ENCODE results near the gene LRRC25. TPM values are rescaled to one million over a fixed set of nuclear protein-coding genes. Genes with fewer than 3 reads are reported as not detected.
"Not testable (repeated sequence)": the region's sequence is repeated elsewhere in the genome, so short reads cannot be mapped to it uniquely, and the experiment has no call there.

The LRRC25 gene
- total RNA-seq, 1 experiment from 2014 or later = not detected

DNA sequence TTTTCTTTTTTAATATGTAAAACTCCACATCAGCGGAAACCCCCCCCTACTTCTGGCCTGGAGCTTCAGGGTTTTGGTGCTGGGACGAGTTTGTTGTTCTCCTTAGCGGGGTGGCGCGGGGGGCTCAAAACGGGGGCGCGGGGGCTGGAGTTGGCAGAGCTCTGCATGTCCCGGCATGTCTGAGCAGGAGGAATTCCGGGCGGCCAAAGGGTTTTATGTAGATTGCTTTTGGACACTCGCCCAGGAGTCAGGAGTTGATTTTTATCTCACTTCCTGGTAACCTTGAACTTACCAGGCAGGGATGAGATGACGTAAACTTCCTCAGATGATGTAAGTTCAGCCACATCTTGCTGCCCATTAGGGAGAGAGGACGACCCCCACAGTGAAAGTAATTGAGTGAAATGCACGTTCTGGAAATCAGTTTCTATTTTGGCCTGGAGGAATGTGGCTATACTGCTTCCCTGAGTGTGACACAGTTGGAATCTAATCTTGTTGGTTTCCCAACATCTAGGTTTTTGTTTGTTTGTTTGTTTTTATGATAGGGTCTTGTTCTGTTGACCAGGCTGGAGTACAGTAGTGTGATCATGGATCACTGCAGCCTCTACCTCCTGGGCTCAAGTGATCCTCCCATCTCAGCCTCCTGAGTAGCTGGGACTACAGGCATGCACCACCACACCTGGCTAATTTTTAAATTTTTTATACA, 32.4 kb downstream of the LRRC25 start:
- CTCF ChIA-PET = interaction anchor here (1.0 kb wide), 1 partner anchor 21 kb away, joined by 8 read pairs; the partner anchor contains the start of gene GDF15

DNA sequence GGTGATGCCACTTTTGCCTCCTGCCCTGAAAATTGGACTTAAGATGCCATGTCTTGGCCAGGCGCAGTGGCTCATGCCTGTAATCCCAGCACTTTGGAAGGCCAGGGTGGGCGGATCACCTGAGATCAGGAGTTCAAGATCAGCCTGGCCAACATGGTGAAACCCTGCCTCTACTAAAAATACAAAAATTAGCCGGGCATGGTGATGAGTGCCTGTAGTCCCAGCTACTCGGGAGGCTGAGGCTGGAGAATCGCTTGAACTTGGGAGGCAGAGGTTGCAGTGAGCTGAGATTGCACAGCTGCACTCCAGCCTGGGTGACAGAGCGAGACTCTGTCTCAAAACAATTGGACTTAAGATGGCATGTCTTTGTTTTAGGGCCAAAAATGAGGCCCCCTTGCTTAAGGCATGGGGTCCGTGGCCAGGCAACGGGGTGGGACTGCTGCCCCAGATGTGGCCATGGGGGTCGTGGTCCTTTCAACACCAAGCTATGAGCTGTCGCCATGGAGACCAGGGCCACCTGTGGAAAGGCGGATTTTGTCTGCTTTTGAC, 33.1 kb downstream of the LRRC25 start:
- not testable (repeated sequence) for H2AFZ ChIP-seq (ENCODE audit: low read length); H3K36me3 ChIP-seq (ENCODE audit: low read depth, low read length); H3K9me2 ChIP-seq (replicated peaks; ENCODE audit: low read length); H3K4me3 ChIP-seq (ENCODE audit: low read length); DNase-seq; H3K9me3 ChIP-seq (ENCODE audit: low read length); H3K79me2 ChIP-seq (ENCODE audit: low read length); H4K20me1 ChIP-seq (ENCODE audit: low read length); H3K27me3 ChIP-seq (ENCODE audit: low read length); H3F3A ChIP-seq (ENCODE audit: low read length, unreplicated experiment)
- peak; percentile 12; the same call in 1 of the 2 replicates for ATAC-seq
- POLR2A ChIA-PET (ENCODE audit: unreplicated experiment) = interaction anchor here (0.8 kb wide), 1 partner anchor 16 kb away, joined by 3 read pairs; no protein-coding TSS in a partner anchor
- peak overlapping the region; percentile 49 for H3K4me2 ChIP-seq (ENCODE audit: low read length)
- H3K4me1 ChIP-seq (ENCODE audit: insufficient read depth, low read length) = peaks cover 19% of the 10 kb centered on the region
- intact Hi-C loops (cut with micrococcal nuclease) = loop anchor here (2.0 kb wide), 1 partner anchor 16 kb away; no protein-coding TSS in a partner anchor
- peak overlapping the region; percentile 8; the same call in 1 of the 2 replicates for H3K9ac ChIP-seq (ENCODE audit: low read length)
- TSS peak; percentile 99 for BruUV-seq (replicated peaks)
- H3K27ac ChIP-seq (ENCODE audit: low read length) = peak overlapping the region; percentile 21; the same call in 1 of the 2 replicates
- CTCF ChIA-PET = interaction anchor here (0.6 to 1.0 kb wide), 2 partner anchors 22 to 24 kb away, joined by 5 to 8 read pairs; partner anchors contain the start of gene GDF15

More for the DNA sequence above, 32.4 kb downstream of the LRRC25 start:
- H3K4me2 ChIP-seq (ENCODE audit: low read length) = peak overlapping the region; percentile 49
- H3F3A ChIP-seq (ENCODE audit: low read length, unreplicated experiment) = no peaks in the 10 kb centered on the region
- peak; percentile 81 for ATAC-seq
- no peaks in the 10 kb centered on the region for H3K27me3 ChIP-seq (ENCODE audit: low read length)
- no peaks in the 10 kb centered on the region for H3K9me3 ChIP-seq (ENCODE audit: low read length)
- intact Hi-C loops (cut with micrococcal nuclease) = loop anchor here (2.0 kb wide), 1 partner anchor 16 kb away; no protein-coding TSS in a partner anchor
- H3K9me2 ChIP-seq (replicated peaks; ENCODE audit: low read length) = no peaks in the 10 kb centered on the region
- H4K20me1 ChIP-seq (ENCODE audit: low read length) = no peaks in the 10 kb centered on the region
- peaks cover 19% of the 10 kb centered on the region for H3K4me1 ChIP-seq (ENCODE audit: insufficient read depth, low read length)
- POLR2A ChIA-PET (ENCODE audit: unreplicated experiment) = interaction anchor here (0.8 kb wide), 1 partner anchor 16 kb away, joined by 3 read pairs; no protein-coding TSS in a partner anchor
- H3K9ac ChIP-seq (ENCODE audit: low read length) = peak overlapping the region; percentile 8; the same call in 1 of the 2 replicates
- H3K27ac ChIP-seq (ENCODE audit: low read length) = peak overlapping the region; percentile 32
- no peak overlapping the region for H3K4me3 ChIP-seq (ENCODE audit: low read length)
- no peaks in the 10 kb centered on the region for H3K79me2 ChIP-seq (ENCODE audit: low read length)
- DNase-seq = peak; percentile 87
- TF ChIP-seq, protein P1, sequence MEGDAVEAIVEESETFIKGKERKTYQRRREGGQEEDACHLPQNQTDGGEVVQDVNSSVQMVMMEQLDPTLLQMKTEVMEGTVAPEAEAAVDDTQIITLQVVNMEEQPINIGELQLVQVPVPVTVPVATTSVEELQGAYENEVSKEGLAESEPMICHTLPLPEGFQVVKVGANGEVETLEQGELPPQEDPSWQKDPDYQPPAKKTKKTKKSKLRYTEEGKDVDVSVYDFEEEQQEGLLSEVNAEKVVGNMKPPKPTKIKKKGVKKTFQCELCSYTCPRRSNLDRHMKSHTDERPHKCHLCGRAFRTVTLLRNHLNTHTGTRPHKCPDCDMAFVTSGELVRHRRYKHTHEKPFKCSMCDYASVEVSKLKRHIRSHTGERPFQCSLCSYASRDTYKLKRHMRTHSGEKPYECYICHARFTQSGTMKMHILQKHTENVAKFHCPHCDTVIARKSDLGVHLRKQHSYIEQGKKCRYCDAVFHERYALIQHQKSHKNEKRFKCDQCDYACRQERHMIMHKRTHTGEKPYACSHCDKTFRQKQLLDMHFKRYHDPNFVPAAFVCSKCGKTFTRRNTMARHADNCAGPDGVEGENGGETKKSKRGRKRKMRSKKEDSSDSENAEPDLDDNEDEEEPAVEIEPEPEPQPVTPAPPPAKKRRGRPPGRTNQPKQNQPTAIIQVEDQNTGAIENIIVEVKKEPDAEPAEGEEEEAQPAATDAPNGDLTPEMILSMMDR (conservative IDR thresholded peaks at IDR 0.05; ENCODE audit: low read depth, low read length) = no peak
- no peak for TF ChIP-seq EZH2phosphoT487 (IDR thresholded peaks at IDR 0.05; ENCODE audit: borderline replicate concordance, low read length)
- TF ChIP-seq EZH2 (IDR thresholded peaks at IDR 0.05; ENCODE audit: low read length, unreplicated experiment) = no peak
- H2AFZ ChIP-seq (ENCODE audit: low read length) = no peak overlapping the region
- H3K36me3 ChIP-seq (ENCODE audit: low read depth, low read length) = no peaks in the 10 kb centered on the region
- BruUV-seq (replicated peaks) = TSS peak; percentile 81

DNA sequence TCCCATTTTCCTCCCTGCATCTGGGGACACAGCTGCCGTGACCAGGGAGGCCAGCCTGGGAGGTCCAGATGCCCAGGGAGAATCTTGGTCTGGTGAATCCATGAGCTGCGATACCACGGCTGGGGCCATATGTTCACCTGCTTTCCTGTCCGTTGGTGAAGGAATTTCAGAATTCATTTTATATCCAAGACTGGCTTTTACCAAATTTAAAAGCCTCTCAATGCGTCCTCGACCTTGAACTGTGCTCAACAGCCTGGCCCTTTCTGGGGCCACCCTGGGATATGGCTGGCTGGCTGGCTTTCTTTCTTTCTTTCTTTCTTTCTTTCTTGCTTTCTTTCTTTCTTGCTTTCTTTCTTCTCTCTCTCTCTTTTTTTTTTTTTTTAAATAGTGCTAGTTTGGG, 33.6 kb downstream of the LRRC25 start:
- H3K9me3 ChIP-seq (ENCODE audit: low read length) = no peaks in the 10 kb centered on the region
- ChIA-PET CTCF (interaction anchor here (0.6 kb wide), 1 partner anchor 24 kb away, joined by 5 read pairs; no protein-coding TSS in a partner anchor), POLR2A (ENCODE audit: unreplicated experiment) (interaction anchor here (0.8 kb wide), 1 partner anchor 17 kb away, joined by 3 read pairs; no protein-coding TSS in a partner anchor)
- H2AFZ ChIP-seq (ENCODE audit: low read length) = no peak overlapping the region
- intact Hi-C loops (cut with micrococcal nuclease) = loop anchor here (2.0 kb wide), 1 partner anchor 17 kb away; no protein-coding TSS in a partner anchor
- BruUV-seq (replicated peaks) = no TSS peak
- H3K36me3 ChIP-seq (ENCODE audit: low read depth, low read length) = no peaks in the 10 kb centered on the region
- H3K79me2 ChIP-seq (ENCODE audit: low read length) = no peaks in the 10 kb centered on the region
- H3K4me3 ChIP-seq (ENCODE audit: low read length) = no peak overlapping the region
- H4K20me1 ChIP-seq (ENCODE audit: low read length) = no peaks in the 10 kb centered on the region
- H3K4me1 ChIP-seq (ENCODE audit: insufficient read depth, low read length) = peaks cover 19% of the 10 kb centered on the region
- no peaks in the 10 kb centered on the region for H3F3A ChIP-seq (ENCODE audit: low read length, unreplicated experiment)
- DNase-seq (no peak), ATAC-seq (no peak)
- no peaks in the 10 kb centered on the region for H3K9me2 ChIP-seq (replicated peaks; ENCODE audit: low read length)
- H3K27ac ChIP-seq (ENCODE audit: low read length) = no peak overlapping the region
- no peak overlapping the region for H3K9ac ChIP-seq (ENCODE audit: low read length)
- TF ChIP-seq EZH2 (IDR thresholded peaks at IDR 0.05; ENCODE audit: low read length, unreplicated experiment) (no peak), EZH2phosphoT487 (IDR thresholded peaks at IDR 0.05; ENCODE audit: borderline replicate concordance, low read length) (no peak)
- TF ChIP-seq, protein P1 (conservative IDR thresholded peaks at IDR 0.05; ENCODE audit: low read depth, low read length) = no peak
- H3K27me3 ChIP-seq (ENCODE audit: low read length) = no peaks in the 10 kb centered on the region
- no peak overlapping the region for H3K4me2 ChIP-seq (ENCODE audit: low read length)
